Measurements from ENCODE around the gene SH3RF3. TPM values are rescaled to one million over a fixed set of nuclear protein-coding genes. Genes with fewer than 3 reads are reported as not detected.

Gene SH3RF3
- total RNA-seq, 2 experiments from 2014 or later: 1.8 to 2.0 TPM

GRCh38 chr2:109463236-109463635, 334.2 kb downstream of the SH3RF3 start:
- no peak overlapping the region for H3K27ac Mint-ChIP-seq
- H3K36me3 Mint-ChIP-seq (ENCODE audit: low read depth): no peaks in the 10 kb centered on the region
- no peak overlapping the region for H3K4me3 Mint-ChIP-seq
- CTCF ChIA-PET: no interaction called here
- no peaks in the 10 kb centered on the region for H3K9me3 Mint-ChIP-seq
- intact Hi-C loops (cut with micrococcal nuclease): no loop called here
- no peaks in the 10 kb centered on the region for H3K4me1 Mint-ChIP-seq (ENCODE audit: low read depth)
- no peak for DNase-seq
- H3K27me3 Mint-ChIP-seq (ENCODE audit: low read depth): no peaks in the 10 kb centered on the region

GRCh38 chr2:109463891-109464290, 334.9 kb downstream of the SH3RF3 start:
- Mint-ChIP-seq H3K9me3 (no peaks in the 10 kb centered on the region), H3K27me3 (ENCODE audit: low read depth) (no peaks in the 10 kb centered on the region), H3K36me3 (ENCODE audit: low read depth) (no peaks in the 10 kb centered on the region), H3K27ac (no peak overlapping the region), H3K4me1 (ENCODE audit: low read depth) (no peaks in the 10 kb centered on the region), H3K4me3 (no peak overlapping the region)
- intact Hi-C loops (cut with micrococcal nuclease): no loop called here
- CTCF ChIA-PET: no interaction called here
- DNase-seq: no peak

GRCh38 chr2:109466674-109467575, 337.9 kb downstream of the SH3RF3 start:
- Mint-ChIP-seq H3K4me3 (no peak overlapping the region), H3K9me3 (no peaks in the 10 kb centered on the region), H3K4me1 (ENCODE audit: low read depth) (no peaks in the 10 kb centered on the region), H3K27ac (no peak overlapping the region), H3K36me3 (ENCODE audit: low read depth) (no peaks in the 10 kb centered on the region), H3K27me3 (ENCODE audit: low read depth) (no peaks in the 10 kb centered on the region)
- DNase-seq: no peak
- intact Hi-C loops (cut with micrococcal nuclease): no loop called here
- CTCF ChIA-PET: interaction anchor here (0.5 kb wide), 1 partner anchor 255 kb away, joined by 4 read pairs; no protein-coding TSS in a partner anchor

GRCh38 chr2:109467701-109468100, 338.7 kb downstream of the SH3RF3 start:
- intact Hi-C loops (cut with micrococcal nuclease): no loop called here
- CTCF ChIA-PET: no interaction called here
- no peak for DNase-seq
- Mint-ChIP-seq H3K4me3 (no peak overlapping the region), H3K9me3 (no peaks in the 10 kb centered on the region), H3K4me1 (ENCODE audit: low read depth) (no peaks in the 10 kb centered on the region), H3K27ac (no peak overlapping the region), H3K36me3 (ENCODE audit: low read depth) (no peaks in the 10 kb centered on the region), H3K27me3 (ENCODE audit: low read depth) (no peaks in the 10 kb centered on the region)

- CTCF ChIA-PET: no interaction called here
- no peaks in the 10 kb centered on the region for H3K27me3 Mint-ChIP-seq (ENCODE audit: low read depth)
- no peak overlapping the region for H3K4me3 Mint-ChIP-seq
- no peaks in the 10 kb centered on the region for H3K4me1 Mint-ChIP-seq (ENCODE audit: low read depth)
- no peaks in the 10 kb centered on the region for H3K9me3 Mint-ChIP-seq
- no peaks in the 10 kb centered on the region for H3K36me3 Mint-ChIP-seq (ENCODE audit: low read depth)
- intact Hi-C loops (cut with micrococcal nuclease): no loop called here
- no peak overlapping the region for H3K27ac Mint-ChIP-seq
- no peak for DNase-seq
Observed at GRCh38 chr2:109468893-109469292, 339.9 kb downstream of the SH3RF3 start.

GRCh38 chr2:109471658-109472057, 342.7 kb downstream of the SH3RF3 start:
- Mint-ChIP-seq H3K4me1 (ENCODE audit: low read depth) (no peaks in the 10 kb centered on the region), H3K27me3 (ENCODE audit: low read depth) (no peaks in the 10 kb centered on the region)

GRCh38 chr2:109472331-109472959, 343.4 kb downstream of the SH3RF3 start:
- H3K36me3 Mint-ChIP-seq (ENCODE audit: low read depth): no peaks in the 10 kb centered on the region
- H3K4me3 Mint-ChIP-seq: no peak overlapping the region
- no peaks in the 10 kb centered on the region for H3K27me3 Mint-ChIP-seq (ENCODE audit: low read depth)
- no peak for DNase-seq
- H3K9me3 Mint-ChIP-seq: no peaks in the 10 kb centered on the region
- H3K4me1 Mint-ChIP-seq (ENCODE audit: low read depth): no peaks in the 10 kb centered on the region
- intact Hi-C loops (cut with micrococcal nuclease): no loop called here
- CTCF ChIA-PET: no interaction called here
- H3K27ac Mint-ChIP-seq: no peak overlapping the region

More at GRCh38 chr2:109471658-109472057, 342.7 kb downstream of the SH3RF3 start:
- CTCF ChIA-PET: no interaction called here
- DNase-seq: no peak
- H3K27ac Mint-ChIP-seq: no peak overlapping the region
- H3K4me3 Mint-ChIP-seq: no peak overlapping the region
- intact Hi-C loops (cut with micrococcal nuclease): no loop called here
- H3K9me3 Mint-ChIP-seq: no peaks in the 10 kb centered on the region
- no peaks in the 10 kb centered on the region for H3K36me3 Mint-ChIP-seq (ENCODE audit: low read depth)

GRCh38 chr2:109472974-109473373, 344.0 kb downstream of the SH3RF3 start:
- intact Hi-C loops (cut with micrococcal nuclease): no loop called here
- H3K9me3 Mint-ChIP-seq: no peaks in the 10 kb centered on the region
- no peaks in the 10 kb centered on the region for H3K4me1 Mint-ChIP-seq (ENCODE audit: low read depth)
- H3K27ac Mint-ChIP-seq: no peak overlapping the region
- no peaks in the 10 kb centered on the region for H3K27me3 Mint-ChIP-seq (ENCODE audit: low read depth)
- no peak for DNase-seq
- H3K36me3 Mint-ChIP-seq (ENCODE audit: low read depth): no peaks in the 10 kb centered on the region
- CTCF ChIA-PET: no interaction called here
- no peak overlapping the region for H3K4me3 Mint-ChIP-seq

- Mint-ChIP-seq H3K4me3 (no peak overlapping the region), H3K27ac (no peak overlapping the region), H3K4me1 (ENCODE audit: low read depth) (no peaks in the 10 kb centered on the region), H3K27me3 (ENCODE audit: low read depth) (no peaks in the 10 kb centered on the region), H3K36me3 (ENCODE audit: low read depth) (no peaks in the 10 kb centered on the region), H3K9me3 (no peaks in the 10 kb centered on the region)
- intact Hi-C loops (cut with micrococcal nuclease): no loop called here
- CTCF ChIA-PET: no interaction called here
- DNase-seq: no peak
Observed at GRCh38 chr2:109473616-109474318, 344.8 kb downstream of the SH3RF3 start.

- no peak overlapping the region for H3K4me3 Mint-ChIP-seq
- CTCF ChIA-PET: no interaction called here
- intact Hi-C loops (cut with micrococcal nuclease): no loop called here
- no peaks in the 10 kb centered on the region for H3K36me3 Mint-ChIP-seq (ENCODE audit: low read depth)
- no peak for DNase-seq
- no peaks in the 10 kb centered on the region for H3K9me3 Mint-ChIP-seq
- no peak overlapping the region for H3K27ac Mint-ChIP-seq
- H3K27me3 Mint-ChIP-seq (ENCODE audit: low read depth): no peaks in the 10 kb centered on the region
- H3K4me1 Mint-ChIP-seq (ENCODE audit: low read depth): no peaks in the 10 kb centered on the region
Observed at GRCh38 chr2:109474319-109474825, 345.4 kb downstream of the SH3RF3 start.

GRCh38 chr2:109475531-109476210, 346.7 kb downstream of the SH3RF3 start:
- DNase-seq: peak; percentile 12
- Mint-ChIP-seq H3K4me3 (no peak overlapping the region), H3K27me3 (ENCODE audit: low read depth) (no peaks in the 10 kb centered on the region), H3K4me1 (ENCODE audit: low read depth) (no peaks in the 10 kb centered on the region), H3K36me3 (ENCODE audit: low read depth) (no peaks in the 10 kb centered on the region), H3K9me3 (no peaks in the 10 kb centered on the region), H3K27ac (no peak overlapping the region)
- intact Hi-C loops (cut with micrococcal nuclease): no loop called here
- CTCF ChIA-PET: interaction anchor here (1.1 to 1.5 kb wide), 2 partner anchors 34 to 348 kb away, joined by 3 to 6 read pairs; no protein-coding TSS in a partner anchor
